Lower leg skin (tissue), 3 donors: Measurements from ENCODE around the gene PHF21A.

ENCODE experiments used
- CTCF ChIP-seq, 3 donors: fragments of 450-650 bp; IDR thresholded peaks; one replicate each; pipeline ENCODE4 v1.5.1; 2016; ENCODE audit warnings: antibody characterized with exemption in 3 of 3, mild to moderate bottlenecking in 3 of 3, moderate library complexity in 2 of 3
- POLR2A ChIP-seq, 2 donors: fragments of 450-650 bp; IDR thresholded peaks; one replicate each; pipeline ENCODE4 v1.6.1; 2016 to 2017; ENCODE audit warnings: antibody characterized with exemption in 2 of 2, mild to moderate bottlenecking in 1 of 2, moderate library complexity in 1 of 2

DNA sequence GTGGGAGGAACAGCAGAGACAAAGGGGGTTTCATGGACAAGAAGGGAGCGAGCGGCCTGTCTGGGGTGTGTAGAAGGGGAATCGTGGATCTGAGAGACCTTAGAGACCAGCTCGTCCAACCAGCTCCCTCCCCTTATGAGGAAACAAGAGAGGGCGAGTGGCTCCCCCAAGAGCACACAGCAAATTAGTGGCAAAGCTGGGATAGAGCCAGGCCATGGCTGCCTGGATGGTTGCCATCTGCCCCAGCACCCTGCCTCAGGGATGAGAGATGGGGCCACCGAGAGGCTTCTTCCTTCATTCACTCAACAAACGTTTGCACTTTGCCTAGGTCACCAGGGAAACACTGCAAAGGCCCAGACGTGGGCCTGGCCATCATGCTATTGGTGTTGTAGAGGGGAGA, 231.7 kb downstream of the PHF21A start:
- TF ChIP-seq POLR2A (IDR thresholded peaks at IDR 0.05) (no peak), CTCF (IDR thresholded peaks at IDR 0.05) (no peak)
